Myocyte (in vitro differentiated cells): ENCODE results near the gene LYPD6B. TPM values are rescaled to one million over a fixed set of nuclear protein-coding genes. Genes with fewer than 3 reads are reported as not detected.
A peak's percentile ranks its signal among the peaks of the same experiment; 100 is the strongest.

Source experiments
- DNase-seq: peaks from one replicate; pipeline ENCODE4 v3.0.0-alpha.2; 2012; ENCODE audit warnings: low read depth
- polyA plus RNA-seq: library from polyadenylated mRNA; unstranded; fragments of >200 nt; gene quantifications from one replicate; pipeline ENCODE4 v1.2.1, GENCODE V29; 2012; ENCODE audit warnings: missing spikeins
- total RNA-seq: library from RNA; depleted of rRNA; stranded (reverse); fragments of >200 nt; gene quantifications from 2 replicates; pipeline ENCODE4 v1.2.3, GENCODE V29; 2014

Gene LYPD6B
- 0.94 and 1.7 TPM in 2 replicates for total RNA-seq
- polyA plus RNA-seq, result 16.8 TPM

DNA sequence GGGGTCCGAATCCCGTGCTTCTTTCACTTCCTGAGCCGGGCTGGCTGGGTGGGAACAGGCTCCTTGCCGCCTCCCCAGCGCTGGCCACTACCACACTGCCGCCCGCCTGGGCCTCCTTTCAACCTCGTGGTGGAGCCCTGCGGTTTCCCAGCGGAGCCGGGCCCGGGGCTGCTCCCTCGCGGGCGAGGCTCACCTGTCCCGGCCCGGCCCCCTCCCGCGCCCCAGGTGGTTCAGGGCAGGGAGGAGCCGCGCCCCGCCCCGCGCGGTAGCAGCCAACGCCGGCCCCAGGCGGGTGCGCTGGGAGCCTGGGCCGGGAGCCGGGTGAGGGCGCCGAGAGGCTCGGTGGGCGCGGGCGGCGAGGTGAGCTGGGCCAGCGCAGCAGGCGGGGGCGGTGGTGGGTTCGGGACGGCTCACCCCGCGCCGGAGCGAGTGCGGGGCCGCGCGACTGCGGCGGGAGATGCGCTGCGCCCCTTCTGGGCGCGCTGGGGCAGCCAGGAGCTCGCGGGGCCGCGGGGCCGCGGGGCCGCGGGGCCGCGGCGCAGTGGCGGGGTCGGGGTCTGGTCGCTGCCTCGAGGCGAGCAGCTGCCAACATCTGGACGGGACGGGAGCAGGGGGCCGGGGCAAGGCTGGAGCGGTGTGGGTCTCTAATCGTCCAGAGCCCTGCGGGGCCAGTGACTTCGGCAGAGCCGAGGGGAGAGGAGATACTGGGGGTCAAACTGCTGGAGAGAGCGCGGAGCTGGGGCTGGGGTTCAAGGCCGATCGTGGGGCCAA, at the start of gene LYPD6B:
TSS of gene LYPD6B (plus strand) at position 258 of the 771 bp plus-strand sequence. CDS start 92,250 bp downstream, outside the sequence.
- DNase-seq, result no peak

- DNase-seq, result peak; percentile 87
Measured at GRCh38 chr2:148989882-148990493, 48.5 kb upstream of the LYPD6B start.

DNA sequence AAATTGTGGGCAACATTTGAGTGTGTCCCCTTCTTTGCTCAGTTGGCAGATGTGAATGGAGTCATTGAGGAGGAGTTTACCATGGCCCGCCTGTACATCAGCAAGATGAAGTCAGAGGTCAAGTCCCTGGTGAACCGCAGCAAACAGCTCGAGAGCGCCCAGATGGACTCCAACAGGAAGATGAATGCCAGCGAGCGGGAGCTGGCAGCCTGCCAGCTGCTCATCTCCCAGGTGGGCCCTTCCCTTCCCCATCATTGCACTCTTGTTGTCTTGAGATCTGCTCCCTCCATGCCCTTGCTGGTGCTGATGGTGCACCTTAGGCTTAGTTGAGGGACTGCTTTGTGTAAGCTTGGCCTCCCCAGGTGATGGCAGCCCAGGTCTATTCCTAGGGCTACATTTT, 47.5 kb upstream of the LYPD6B start:
- DNase-seq, result no peak

GRCh38 chr2:148992448-148992847, 46.1 kb upstream of the LYPD6B start:
- no peak for DNase-seq

DNA sequence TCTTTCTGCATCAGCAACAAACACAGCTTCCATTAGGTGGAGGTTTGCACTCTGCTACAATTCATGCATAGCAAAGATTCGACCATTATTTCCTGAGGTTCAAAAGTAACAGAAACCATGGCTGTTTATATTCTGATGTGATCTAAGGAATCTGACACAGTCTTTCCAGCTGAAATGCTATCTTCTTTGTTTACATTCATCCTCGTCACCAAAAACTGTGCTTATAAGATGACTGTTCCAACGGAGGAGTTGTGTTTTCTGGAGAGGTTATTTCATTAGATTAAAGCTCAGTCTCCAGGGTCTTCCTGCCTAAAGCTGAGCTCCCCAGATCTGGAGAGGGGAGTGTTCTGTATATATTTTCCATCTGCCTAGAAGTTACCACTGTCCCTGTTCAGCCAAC, 45.1 kb upstream of the LYPD6B start:
- DNase-seq, result no peak

DNA sequence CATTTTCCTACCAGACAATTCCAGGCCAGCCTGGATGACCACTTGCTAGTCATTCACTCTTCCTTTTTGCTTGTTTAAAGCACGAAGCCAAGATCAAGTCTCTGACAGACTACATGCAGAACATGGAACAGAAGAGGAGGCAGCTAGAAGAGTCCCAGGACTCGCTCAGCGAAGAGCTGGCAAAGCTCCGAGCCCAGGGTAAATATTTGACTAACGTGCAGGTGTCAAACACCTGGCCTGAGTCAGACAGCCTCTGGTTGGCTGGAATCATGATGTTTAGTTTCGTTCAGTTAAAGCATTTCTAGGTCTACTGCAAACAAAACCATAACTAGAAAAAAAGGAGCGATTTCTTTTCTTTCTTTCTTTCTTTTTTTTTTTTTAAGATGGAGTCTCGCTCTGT, 44.2 kb upstream of the LYPD6B start:
- no peak for DNase-seq

DNA sequence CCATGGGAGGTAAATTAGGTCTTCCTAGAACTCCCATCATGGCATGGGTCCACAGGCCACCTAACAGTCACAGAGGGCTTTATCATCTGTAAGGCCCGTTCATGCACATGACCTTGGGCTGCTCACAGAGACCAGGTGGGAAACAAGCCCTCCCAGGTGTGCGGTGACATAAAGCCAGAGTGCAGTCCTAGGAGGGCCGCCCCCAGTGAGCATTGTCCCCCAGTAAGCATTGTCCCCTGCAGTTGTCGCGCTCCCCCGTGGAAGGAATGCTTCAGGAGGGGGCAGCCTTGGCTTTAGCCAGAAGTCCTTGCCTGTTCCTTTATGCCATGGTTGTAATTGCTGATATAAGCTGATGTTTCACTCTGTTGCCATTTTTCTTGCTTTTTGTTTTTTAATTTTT, 41.7 kb upstream of the LYPD6B start:
- DNase-seq, result no peak

GRCh38 chr2:148998165-148998830, 40.2 kb upstream of the LYPD6B start:
- DNase-seq, result no peak

- DNase-seq, result no peak
Measured at GRCh38 chr2:148998831-148999200, 39.7 kb upstream of the LYPD6B start.

DNA sequence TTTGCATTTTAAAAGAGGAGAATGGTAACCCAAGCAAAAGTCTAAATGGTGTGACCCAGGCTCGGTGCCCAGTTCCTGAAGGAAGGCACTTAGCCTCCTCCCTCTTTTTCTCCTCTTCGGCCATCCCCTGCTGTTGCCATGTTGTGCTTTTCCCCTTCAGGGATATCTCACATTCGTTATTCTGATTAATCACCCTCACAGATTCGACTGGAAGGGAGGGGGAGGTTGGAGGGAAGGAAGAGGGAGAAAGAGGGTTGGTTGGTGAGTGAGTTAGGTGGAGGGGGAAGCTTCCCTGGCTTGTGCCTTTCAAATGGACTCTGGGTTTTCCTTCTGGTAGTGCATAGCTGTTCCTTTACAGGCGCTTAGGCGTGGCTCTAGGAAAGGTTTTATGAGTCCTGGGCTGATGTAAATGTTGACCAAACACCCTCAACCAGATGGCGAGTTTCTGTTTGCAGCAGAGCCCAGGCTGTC, 39.0 kb upstream of the LYPD6B start:
- no peak for DNase-seq

GRCh38 chr2:149000158-149000938, 38.2 kb upstream of the LYPD6B start:
- DNase-seq, result no peak

DNA sequence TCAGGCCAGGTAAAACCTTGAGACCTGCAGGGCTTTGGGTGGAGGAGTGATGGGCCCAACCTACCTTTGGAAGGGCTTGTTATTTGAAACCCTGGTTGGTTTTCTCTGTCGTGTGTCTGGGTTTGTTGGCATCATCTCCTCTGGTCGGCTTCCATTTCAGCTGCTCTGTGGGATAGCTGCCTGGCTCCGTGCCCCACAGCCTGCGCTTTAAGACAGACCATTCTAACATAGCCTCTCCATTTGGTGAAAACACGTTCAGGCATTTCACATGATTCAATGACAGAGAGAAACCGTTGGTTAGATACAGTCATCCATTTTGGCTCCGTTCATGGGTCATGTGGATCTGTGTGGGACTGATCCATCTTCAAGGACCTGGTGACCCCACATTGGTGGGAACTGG, 37.0 kb upstream of the LYPD6B start:
- DNase-seq, result peak; percentile 91

GRCh38 chr2:149002378-149002890, 36.1 kb upstream of the LYPD6B start:
- DNase-seq, result no peak

DNA sequence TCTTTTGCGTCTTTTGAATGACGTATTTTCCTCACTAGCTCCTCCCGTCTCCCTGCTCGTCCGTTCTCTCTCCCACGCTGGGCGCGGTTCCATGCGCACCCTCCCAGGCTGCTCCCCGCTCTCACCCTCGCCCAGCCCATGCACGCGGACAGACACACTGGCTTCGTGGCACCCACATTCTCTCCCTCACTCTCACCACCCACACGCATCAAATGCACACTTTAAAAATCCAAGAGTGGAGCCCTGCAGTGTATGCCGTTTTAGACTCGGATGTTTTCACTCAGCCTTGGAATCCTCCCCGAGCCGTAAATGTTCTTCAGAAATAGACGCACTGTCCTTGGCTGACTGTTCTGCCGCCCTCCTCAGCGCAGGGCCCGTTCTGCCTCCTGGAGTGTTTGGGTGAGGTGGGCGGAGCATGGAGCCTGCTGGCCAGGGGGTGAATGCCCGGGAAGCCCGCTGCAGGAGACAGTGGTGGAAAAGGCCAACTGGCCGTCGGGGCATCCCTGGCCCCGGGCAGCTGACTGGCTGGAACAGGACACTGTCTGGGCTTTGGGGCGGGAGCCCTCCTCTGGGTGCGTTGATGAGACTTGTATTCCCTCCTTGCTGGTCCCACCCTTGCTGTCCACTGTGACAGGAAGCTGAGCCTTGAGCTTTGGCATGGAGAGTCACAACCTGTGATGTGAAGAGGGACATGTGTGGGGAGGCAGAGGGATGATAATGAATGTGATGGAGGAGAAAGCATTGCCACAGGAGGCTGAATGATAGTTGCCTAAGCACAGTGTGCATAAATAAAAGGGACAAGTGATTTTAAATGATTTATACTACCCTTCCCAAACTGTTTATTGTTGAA, 35.4 kb upstream of the LYPD6B start:
- no peak for DNase-seq

- DNase-seq, result peak; percentile 39
Measured at GRCh38 chr2:149004836-149005235, 33.7 kb upstream of the LYPD6B start.

DNA sequence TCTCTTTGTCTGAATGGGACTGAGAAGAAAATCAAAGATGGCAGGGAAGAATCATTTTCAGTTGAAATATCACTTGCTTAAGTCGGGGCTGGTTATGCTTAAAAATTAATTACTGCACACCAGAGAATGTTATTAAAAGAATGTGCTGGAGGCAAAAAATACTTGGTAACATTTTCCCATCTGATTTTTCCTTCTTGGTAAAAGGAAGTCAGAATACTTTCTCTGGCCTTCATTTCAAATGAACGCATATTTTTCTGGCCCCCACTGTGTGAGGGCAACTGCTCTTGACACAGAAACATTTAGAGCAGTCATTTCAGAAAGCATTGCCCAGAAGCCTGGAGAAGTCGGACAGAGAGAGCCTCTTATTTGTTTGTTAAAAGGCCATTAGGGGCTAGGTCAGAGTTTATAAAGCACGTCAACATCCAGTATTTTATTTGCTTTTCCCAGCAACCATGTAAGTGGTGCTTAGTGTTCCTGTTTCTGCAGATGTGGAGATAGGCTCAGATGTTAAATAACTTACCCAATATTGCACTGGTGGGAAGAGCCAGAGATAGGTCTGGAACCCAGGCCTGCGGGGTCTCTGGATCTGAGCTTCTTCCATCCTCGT, 32.9 kb upstream of the LYPD6B start:
- DNase-seq, result no peak

- DNase-seq, result no peak
Measured at GRCh38 chr2:149006883-149007543, 31.5 kb upstream of the LYPD6B start.

- DNase-seq, result no peak
Measured at GRCh38 chr2:149008381-149008780, 30.1 kb upstream of the LYPD6B start.
